Trophoblast cell (in vitro differentiated cells and primary cell): ENCODE results near the gene PRKN.
A peak's percentile ranks its signal among the peaks of the same experiment; 100 is the strongest.

Source experiments
- DNase-seq, 2 donors: peaks; one replicate each; pipeline ENCODE4 v3.0.0-alpha.2; 2016
- H2AFZ ChIP-seq: 2 replicates; pipeline ENCODE4 v1.6.1; 2013; ENCODE audit warnings: low read length, moderate library complexity, mild to moderate bottlenecking; ENCODE audit not compliant: insufficient read depth, poor library complexity
- H2AK5ac ChIP-seq: 2 replicates; pipeline ENCODE4 v1.6.1; 2013; ENCODE audit warnings: mild to moderate bottlenecking, low read length
- H2BK120ac ChIP-seq: 2 replicates; pipeline ENCODE4 v1.6.1; 2013; ENCODE audit warnings: low read length, mild to moderate bottlenecking, moderate library complexity; ENCODE audit not compliant: insufficient read depth, poor library complexity
- H2BK12ac ChIP-seq: 2 replicates; pipeline ENCODE4 v1.6.1; 2013; ENCODE audit warnings: mild to moderate bottlenecking, low read length, moderate library complexity
- H2BK5ac ChIP-seq: 2 replicates; pipeline ENCODE4 v1.6.1; 2013; ENCODE audit warnings: low read length, low read depth, moderate library complexity, mild to moderate bottlenecking; ENCODE audit not compliant: poor library complexity
- H3K14ac ChIP-seq: 2 replicates; pipeline ENCODE4 v1.6.1; 2013; ENCODE audit warnings: mild to moderate bottlenecking, low read length
- H3K18ac ChIP-seq: 2 replicates; pipeline ENCODE4 v1.6.1; 2013; ENCODE audit warnings: mild to moderate bottlenecking, low read length
- H3K23ac ChIP-seq: 2 replicates; pipeline ENCODE4 v1.6.1; 2013; ENCODE audit warnings: low read length
- H3K27ac ChIP-seq: 2 replicates; pipeline ENCODE4 v1.5.1; 2013; ENCODE audit warnings: low read depth, mild to moderate bottlenecking, inconsistent platforms, low read length, moderate library complexity
- H3K27me3 ChIP-seq: 2 replicates; pipeline ENCODE4 v1.6.1; 2013; ENCODE audit warnings: inconsistent platforms, mild to moderate bottlenecking, low read length, moderate library complexity; ENCODE audit not compliant: insufficient read depth
- H3K36me3 ChIP-seq, 2 experiments: 1 replicate in 1 of 2; 2 replicates in 1 of 2; pipeline ENCODE4 v1.6.1; 2013; ENCODE audit warnings: low read length in 2 of 2, mild to moderate bottlenecking in 2 of 2, moderate library complexity in 1 of 2; ENCODE audit not compliant: insufficient read depth in 2 of 2, control insufficient read depth in 1 of 2
- H3K4ac ChIP-seq: 2 replicates; pipeline ENCODE4 v1.6.1; 2013; ENCODE audit warnings: low read depth, mild to moderate bottlenecking, low read length, moderate library complexity
- H3K4me1 ChIP-seq, 2 experiments: 1 replicate in 1 of 2; 2 replicates in 1 of 2; pipeline ENCODE4 v1.6.1; 2013; ENCODE audit warnings: low read length in 2 of 2, mild to moderate bottlenecking in 2 of 2, moderate library complexity in 1 of 2; ENCODE audit not compliant: insufficient read depth in 2 of 2, control insufficient read depth in 1 of 2
- H3K4me2 ChIP-seq: 2 replicates; pipeline ENCODE4 v1.6.1; 2013; ENCODE audit warnings: inconsistent platforms, mild to moderate bottlenecking, low read length, moderate library complexity
- H3K4me3 ChIP-seq: 2 replicates; pipeline ENCODE4 v1.5.1; 2013; ENCODE audit warnings: mild to moderate bottlenecking, low read depth, low read length, inconsistent platforms
- H3K79me1 ChIP-seq: one replicate; pipeline ENCODE4 v1.6.1; 2013; ENCODE audit warnings: low read length
- H3K79me2 ChIP-seq: 2 replicates; pipeline ENCODE4 v1.6.1; 2013; ENCODE audit warnings: low read length, mild to moderate bottlenecking; ENCODE audit not compliant: control insufficient read depth, insufficient read depth, poor library complexity
- H3K9ac ChIP-seq: 2 replicates; pipeline ENCODE4 v1.6.1; 2013; ENCODE audit warnings: mild to moderate bottlenecking, low read length
- H3K9me3 ChIP-seq: 2 replicates; pipeline ENCODE4 v1.6.1; 2013; ENCODE audit warnings: low read depth, mild to moderate bottlenecking, control low read depth, inconsistent platforms, low read length; ENCODE audit not compliant: insufficient read depth
- H4K12ac ChIP-seq: 2 replicates; pipeline ENCODE4 v1.6.1; 2013; ENCODE audit warnings: low read depth, mild to moderate bottlenecking, low read length, moderate library complexity
- H4K8ac ChIP-seq: 2 replicates; pipeline ENCODE4 v1.6.1; 2013; ENCODE audit warnings: low read depth, mild to moderate bottlenecking, low read length, moderate library complexity
- H4K91ac ChIP-seq: one replicate; pipeline ENCODE4 v1.6.1; 2013; ENCODE audit warnings: low read depth, mild to moderate bottlenecking, low read length, moderate library complexity
- WGBS: extraction: QIAGEN DNeasy Blood & Tissue Kit; methylation state at CpG from one replicate; pipeline ENCODE4 v1.1.7; 2013; ENCODE audit warnings: missing lambda C conversion rate; ENCODE audit not compliant: insufficient read length, insufficient coverage; ENCODE audit errors: extremely low coverage; 5-methylcytosine and 5-hydroxymethylcytosine counted together

PRKN gene

GRCh38 chr6:161395716-161396231, 1331.8 kb downstream of the PRKN start:
- peaks cover 8% of the 10 kb centered on the region for H3K9me3 ChIP-seq
- peak overlapping the region; percentile 31 for H3K27ac ChIP-seq
- H4K91ac ChIP-seq, result peak overlapping the region; percentile 89
- H3K79me2 ChIP-seq, result peaks cover 1% of the 10 kb centered on the region
- H3K4me3 ChIP-seq, result no peak overlapping the region
- no peak overlapping the region for H3K23ac ChIP-seq
- no peak overlapping the region for H3K9ac ChIP-seq
- H2AK5ac ChIP-seq, result no peak overlapping the region
- H4K12ac ChIP-seq, result no peak overlapping the region
- no CpG with 5 or more reads among the region's 9 CpGs for WGBS
- peak overlapping the region; percentile 39 for H2BK5ac ChIP-seq
- H2AFZ ChIP-seq, result peak overlapping the region; percentile 44
- H4K8ac ChIP-seq, result peak overlapping the region; percentile 30
- H3K18ac ChIP-seq, result no peak overlapping the region
- peak overlapping the region; percentile 30 for H2BK12ac ChIP-seq
- no peak for DNase-seq
- no peaks in the 10 kb centered on the region for H3K36me3 ChIP-seq
- H3K79me1 ChIP-seq, result peaks cover 14% of the 10 kb centered on the region
- H3K27me3 ChIP-seq, result no peaks in the 10 kb centered on the region
- peak overlapping the region; percentile 45 for H3K14ac ChIP-seq
- peaks cover 3 to 8% of the 10 kb centered on the region in 2 experiments for H3K4me1 ChIP-seq
- H3K4ac ChIP-seq, result no peak overlapping the region
- H3K4me2 ChIP-seq, result no peak overlapping the region
- peak overlapping the region; percentile 77 for H2BK120ac ChIP-seq

GRCh38 chr6:161394437-161394836, 1333.1 kb downstream of the PRKN start:
- WGBS, result no CpG with 5 or more reads among the region's 5 CpGs
- H3K36me3 ChIP-seq, result no peaks in the 10 kb centered on the region

GRCh38 chr6:161393839-161394364, 1333.7 kb downstream of the PRKN start:
- Histone ChIP-seq H3K4me1 (peaks cover 3 to 8% of the 10 kb centered on the region in 2 experiments), H3K27ac (no peak overlapping the region), H3K9me3 (peaks cover 3% of the 10 kb centered on the region), H2BK5ac (peak overlapping the region; percentile 16), H4K12ac (no peak overlapping the region), H2BK12ac (no peak overlapping the region), H2AK5ac (no peak overlapping the region), H2AFZ (no peak overlapping the region), H4K8ac (no peak overlapping the region), H2BK120ac (no peak overlapping the region), H3K23ac (no peak overlapping the region), H3K79me2 (peaks cover 1% of the 10 kb centered on the region), H3K27me3 (no peaks in the 10 kb centered on the region), H3K79me1 (peaks cover 12% of the 10 kb centered on the region), H3K9ac (no peak overlapping the region), H3K14ac (no peak overlapping the region), H3K36me3 (no peaks in the 10 kb centered on the region), H3K18ac (no peak overlapping the region), H4K91ac (no peak overlapping the region), H3K4me2 (peak overlapping the region; percentile 42), H3K4me3 (no peak overlapping the region), H3K4ac (no peak overlapping the region)
- no CpG with 5 or more reads among the region's 7 CpGs for WGBS
- DNase-seq, result peak; percentile 75 to 86

More at GRCh38 chr6:161394437-161394836, 1333.1 kb downstream of the PRKN start:
- H3K79me1 ChIP-seq, result peaks cover 12% of the 10 kb centered on the region
- no peaks in the 10 kb centered on the region for H3K27me3 ChIP-seq
- H3K9ac ChIP-seq, result no peak overlapping the region
- H3K79me2 ChIP-seq, result peaks cover 1% of the 10 kb centered on the region
- no peak overlapping the region for H2BK120ac ChIP-seq
- DNase-seq, result no peak
- H4K12ac ChIP-seq, result no peak overlapping the region
- no peak overlapping the region for H2AFZ ChIP-seq
- H2BK5ac ChIP-seq, result no peak overlapping the region
- H3K4me2 ChIP-seq, result no peak overlapping the region
- H4K91ac ChIP-seq, result no peak overlapping the region
- H2AK5ac ChIP-seq, result no peak overlapping the region
- no peak overlapping the region for H3K14ac ChIP-seq
- no peak overlapping the region for H3K4ac ChIP-seq
- H4K8ac ChIP-seq, result no peak overlapping the region
- H3K18ac ChIP-seq, result no peak overlapping the region
- peaks cover 3 to 8% of the 10 kb centered on the region in 2 experiments for H3K4me1 ChIP-seq
- peaks cover 8% of the 10 kb centered on the region for H3K9me3 ChIP-seq
- no peak overlapping the region for H2BK12ac ChIP-seq
- no peak overlapping the region for H3K4me3 ChIP-seq
- no peak overlapping the region for H3K27ac ChIP-seq
- H3K23ac ChIP-seq, result no peak overlapping the region

- H3K79me2 ChIP-seq, result peaks cover 1% of the 10 kb centered on the region
- H2BK12ac ChIP-seq, result no peak overlapping the region
- no CpG with 5 or more reads among the region's 3 CpGs for WGBS
- H2AFZ ChIP-seq, result no peak overlapping the region
- no peak overlapping the region for H4K8ac ChIP-seq
- H3K18ac ChIP-seq, result no peak overlapping the region
- H2BK120ac ChIP-seq, result no peak overlapping the region
- no peak overlapping the region for H2BK5ac ChIP-seq
- H3K4ac ChIP-seq, result no peak overlapping the region
- H3K14ac ChIP-seq, result no peak overlapping the region
- H3K23ac ChIP-seq, result no peak overlapping the region
- H3K4me2 ChIP-seq, result no peak overlapping the region
- no peak overlapping the region for H2AK5ac ChIP-seq
- no peaks in the 10 kb centered on the region for H3K9me3 ChIP-seq
- H4K12ac ChIP-seq, result no peak overlapping the region
- no peak overlapping the region for H4K91ac ChIP-seq
- H3K9ac ChIP-seq, result no peak overlapping the region
- no peaks in the 10 kb centered on the region for H3K36me3 ChIP-seq
- H3K79me1 ChIP-seq, result peaks cover 12% of the 10 kb centered on the region
- H3K4me1 ChIP-seq, result peaks cover 3 to 8% of the 10 kb centered on the region in 2 experiments
- no peaks in the 10 kb centered on the region for H3K27me3 ChIP-seq
- H3K27ac ChIP-seq, result no peak overlapping the region
- H3K4me3 ChIP-seq, result no peak overlapping the region
- no peak for DNase-seq
These were observed 1334.3 kb downstream of the PRKN start for GRCh38 chr6:161393292-161393691.
